LNCAP (cell line): ENCODE results near the gene KRTAP3-3.
"Not testable (repeated sequence)": the region's sequence is repeated elsewhere in the genome, so short reads cannot be mapped to it uniquely, and the experiment has no call there.

Experiments used
- CTCF ChIP-seq: fragments of 450-650 bp; IDR thresholded peaks from 2 replicates; pipeline ENCODE4 v1.5.1; 2017; ENCODE audit warnings: mild to moderate bottlenecking

KRTAP3-3 gene

DNA sequence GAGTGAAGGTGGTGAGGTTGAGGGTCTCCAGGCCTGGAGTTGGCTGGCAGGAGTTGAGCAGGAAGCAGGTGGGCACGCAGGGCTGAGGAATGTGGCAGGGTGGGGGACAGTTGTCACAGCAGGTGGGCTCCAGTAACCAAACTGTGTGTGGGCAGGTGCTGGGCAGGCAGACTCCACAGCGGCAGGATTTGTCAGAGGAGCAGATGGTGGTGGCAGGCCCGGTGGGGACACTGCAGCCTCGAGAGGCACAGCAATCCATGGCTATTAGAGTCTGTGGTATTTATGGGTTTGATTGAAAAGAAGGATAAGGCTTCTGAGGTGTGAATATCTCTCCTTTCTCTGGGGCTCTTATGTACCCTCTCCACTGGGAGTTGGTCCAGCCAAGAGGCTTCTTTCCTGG, at the start of gene KRTAP3-3:
TSS of gene KRTAP3-3 (minus strand) at position 326 of the 400 bp plus-strand sequence. CDS start at position 259, 67 bp downstream.
- no peak for TF ChIP-seq CTCF

GRCh38 chr17:41042953-41043352, 49.0 kb upstream of the KRTAP3-3 start:
- no peak for TF ChIP-seq CTCF

- TF ChIP-seq CTCF = not testable (repeated sequence)
Measured at GRCh38 chr17:41040783-41041571, 47.0 kb upstream of the KRTAP3-3 start, which contains the start of gene KRTAP1-1. TSS of gene KRTAP1-1 (minus strand) at chr17:41041450. CDS start at chr17:41041397, 53 bp downstream.

DNA sequence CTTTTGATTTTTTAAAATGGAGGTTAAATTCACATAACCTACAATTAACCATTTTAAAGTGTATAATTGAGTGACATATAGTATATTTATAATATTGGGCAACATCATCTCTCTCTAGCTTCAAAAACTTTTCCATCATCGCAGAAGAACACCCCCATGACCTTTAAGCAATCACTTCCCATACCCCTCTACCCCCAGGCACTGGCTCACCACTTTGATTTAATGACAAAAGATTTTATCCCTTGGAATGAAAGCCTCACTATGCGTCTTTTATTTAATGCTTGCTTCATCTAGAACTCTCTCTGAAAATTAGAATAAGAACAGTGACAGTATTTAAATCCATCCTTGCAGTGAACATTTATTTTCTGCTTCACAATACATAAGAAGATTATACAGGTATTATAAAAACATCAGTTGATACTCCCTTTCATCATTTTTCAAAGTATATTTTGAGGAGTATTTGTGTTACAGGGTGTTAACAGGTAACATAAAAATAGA, 43.9 kb upstream of the KRTAP3-3 start:
- TF ChIP-seq CTCF = no peak

GRCh38 chr17:41034346-41034935, 40.5 kb upstream of the KRTAP3-3 start, which contains the start of gene KRTAP1-3:
TSS of gene KRTAP1-3 (minus strand) at chr17:41034874. CDS start at chr17:41034821, 53 bp downstream.
- TF ChIP-seq CTCF = not testable (repeated sequence)

DNA sequence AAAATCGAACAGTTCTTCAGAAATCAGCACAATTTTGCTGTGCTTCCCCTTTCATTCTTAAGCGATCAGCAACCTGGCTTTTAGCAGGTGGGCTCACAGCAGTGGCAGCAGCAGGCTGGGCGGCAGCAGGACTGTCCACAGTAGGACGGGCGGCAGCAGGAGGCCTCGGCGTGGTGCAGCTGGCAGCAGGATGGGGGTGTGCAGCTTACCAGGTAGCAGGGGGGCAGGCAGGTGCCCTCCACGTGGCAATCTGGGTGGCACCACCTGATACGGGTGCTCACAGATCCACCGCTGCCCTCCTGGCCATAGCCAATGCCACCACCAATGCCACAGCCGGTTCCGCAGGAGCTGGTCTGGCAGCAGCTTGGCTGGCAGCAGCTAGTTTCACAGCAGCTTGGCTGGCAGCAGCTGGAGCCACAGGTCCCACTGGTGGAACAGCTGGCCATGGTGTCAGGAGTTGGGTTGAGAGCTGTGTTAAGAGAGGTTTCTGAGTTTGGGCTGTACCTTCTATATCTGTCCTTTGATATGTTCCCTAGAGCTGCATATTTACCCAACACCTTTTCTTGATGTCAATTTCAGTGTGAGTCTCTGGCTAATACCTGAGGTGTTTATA, 35.8 kb upstream of the KRTAP3-3 start, which contains the start of gene KRTAP1-4:
TSS of gene KRTAP1-4 (minus strand) at position 563 of the 613 bp plus-strand sequence. CDS start at position 446, 117 bp downstream.
- TF ChIP-seq CTCF = no peak

GRCh38 chr17:41026715-41027471, 32.9 kb upstream of the KRTAP3-3 start, which contains the start of gene KRTAP1-5:
TSS of gene KRTAP1-5 (minus strand) at chr17:41027208. CDS start at chr17:41027155, 53 bp downstream.
- TF ChIP-seq CTCF = no peak
